A549 (cell line): Measurements from ENCODE around the gene ARHGAP42.
"Not testable (repeated sequence)": the region's sequence is repeated elsewhere in the genome, so short reads cannot be mapped to it uniquely, and the experiment has no call there.

Experiments used
- CHD2 ChIP-seq: fragments of 150-350 bp; IDR thresholded peaks from 2 replicates; pipeline ENCODE4 v1.6.1; 2014; ENCODE audit warnings: low read length; ENCODE audit not compliant: partially characterized antibody
- CTCF ChIP-seq: fragments of >200 bp; sonication (Bioruptor Twin); formaldehyde crosslinking; IDR thresholded peaks from 3 replicates; pipeline ENCODE4 v1.5.1; 2016
- ESRRA ChIP-seq: fragments of 150-350 bp; IDR thresholded peaks from 2 replicates; pipeline ENCODE4 v1.6.1; 2014; ENCODE audit warnings: mild to moderate bottlenecking, low read length, borderline replicate concordance
- PHF8 ChIP-seq: fragments of 200-600 bp; sonication (generic); IDR thresholded peaks from 2 replicates; pipeline ENCODE4 v1.6.1; 2016; ENCODE audit warnings: low read depth, mild to moderate bottlenecking, antibody characterized with exemption, moderate library complexity, borderline replicate concordance
- POLR2A ChIP-seq: IDR thresholded peaks from 2 replicates; pipeline ENCODE4 v1.6.1; 2012; ENCODE audit warnings: mild to moderate bottlenecking, low read length
- POLR2AphosphoS2 ChIP-seq: conservative IDR thresholded peaks from 2 replicates; pipeline ENCODE4 v1.6.1; 2012; ENCODE audit warnings: low read length, improper control_type of control experiment, inconsistent platforms
- RAD21 ChIP-seq, 2 experiments: fragments of >200 bp in 1 of 2; sonication (Bioruptor Twin) in 1 of 2; formaldehyde crosslinking in 1 of 2; IDR thresholded peaks in 1 of 2; conservative IDR thresholded peaks in 1 of 2; 2 replicates in 1 of 2; 3 replicates in 1 of 2; pipeline ENCODE4 v1.6.1; 2012 to 2018; ENCODE audit warnings: inconsistent platforms in 1 of 2
- RCOR1 ChIP-seq: fragments of 150-350 bp; IDR thresholded peaks from 2 replicates; pipeline ENCODE4 v1.6.1; 2014; ENCODE audit warnings: antibody characterized with exemption, low read length, low read depth
- ZFP36 ChIP-seq: fragments of 450-650 bp; IDR thresholded peaks from 2 replicates; pipeline ENCODE4 v1.6.1; 2014; ENCODE audit warnings: borderline replicate concordance; ENCODE audit not compliant: partially characterized antibody
- TF ChIP-seq, protein P1 (sequence below): IDR thresholded peaks from 2 replicates; pipeline ENCODE4 v1.6.1; 2012

DNA sequence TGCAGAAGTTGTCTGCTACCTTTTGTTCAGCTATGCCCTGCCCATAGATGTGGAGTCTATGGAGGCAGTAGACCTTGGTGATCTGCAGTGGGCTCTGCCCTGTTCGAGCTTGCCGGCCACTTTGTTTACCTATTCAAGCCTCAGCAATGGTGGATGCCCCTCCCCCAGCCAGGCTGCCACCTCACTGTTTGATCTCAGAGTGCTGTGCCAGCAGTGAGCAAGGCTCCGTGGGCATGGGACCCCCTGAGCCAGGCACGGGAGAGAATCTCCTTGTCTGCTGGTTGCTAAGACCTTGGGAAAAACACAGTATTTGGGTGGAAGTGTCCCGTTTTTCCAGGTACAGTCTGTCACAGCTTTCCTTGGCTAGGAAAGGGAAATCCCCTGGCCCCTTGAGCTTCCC is 214.4 kb downstream of the ARHGAP42 start:
- TF ChIP-seq POLR2AphosphoS2; RCOR1; CTCF; PHF8; ZFP36; RAD21 (conservative IDR thresholded peaks at IDR 0.05 in 1 of 2, IDR thresholded peaks at IDR 0.05 in 1 of 2); POLR2A; CHD2; ESRRA: not testable (repeated sequence)
- TF ChIP-seq, protein P1, sequence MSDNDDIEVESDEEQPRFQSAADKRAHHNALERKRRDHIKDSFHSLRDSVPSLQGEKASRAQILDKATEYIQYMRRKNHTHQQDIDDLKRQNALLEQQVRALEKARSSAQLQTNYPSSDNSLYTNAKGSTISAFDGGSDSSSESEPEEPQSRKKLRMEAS: not testable (repeated sequence)
